GM12801 (cell line): ENCODE results near the gene BRI3BP.

ENCODE experiments used
- CTCF ChIP-seq: IDR thresholded peaks from one replicate; pipeline ENCODE4 v1.5.1; 2011; ENCODE audit warnings: control low read depth; ENCODE audit not compliant: insufficient read length; ENCODE audit errors: extremely low read depth

Gene BRI3BP

GRCh38 chr12:125015680-125016310 is 22.4 kb downstream of the BRI3BP start:
- no peak for TF ChIP-seq CTCF

- no peak for TF ChIP-seq CTCF
Measured at GRCh38 chr12:125017801-125018200, 24.4 kb downstream of the BRI3BP start.

GRCh38 chr12:125018356-125018755 is 24.9 kb downstream of the BRI3BP start:
- TF ChIP-seq CTCF, result no peak

GRCh38 chr12:125021096-125021495 is 27.7 kb downstream of the BRI3BP start:
- no peak for TF ChIP-seq CTCF

GRCh38 chr12:125021771-125022170 is 28.3 kb downstream of the BRI3BP start:
- no peak for TF ChIP-seq CTCF

GRCh38 chr12:125023065-125023464 is 29.6 kb downstream of the BRI3BP start:
- TF ChIP-seq CTCF, result no peak

GRCh38 chr12:125024949-125025563 is 31.6 kb downstream of the BRI3BP start:
- no peak for TF ChIP-seq CTCF
